ENCODE measurements around the gene LGI4.

DNA sequence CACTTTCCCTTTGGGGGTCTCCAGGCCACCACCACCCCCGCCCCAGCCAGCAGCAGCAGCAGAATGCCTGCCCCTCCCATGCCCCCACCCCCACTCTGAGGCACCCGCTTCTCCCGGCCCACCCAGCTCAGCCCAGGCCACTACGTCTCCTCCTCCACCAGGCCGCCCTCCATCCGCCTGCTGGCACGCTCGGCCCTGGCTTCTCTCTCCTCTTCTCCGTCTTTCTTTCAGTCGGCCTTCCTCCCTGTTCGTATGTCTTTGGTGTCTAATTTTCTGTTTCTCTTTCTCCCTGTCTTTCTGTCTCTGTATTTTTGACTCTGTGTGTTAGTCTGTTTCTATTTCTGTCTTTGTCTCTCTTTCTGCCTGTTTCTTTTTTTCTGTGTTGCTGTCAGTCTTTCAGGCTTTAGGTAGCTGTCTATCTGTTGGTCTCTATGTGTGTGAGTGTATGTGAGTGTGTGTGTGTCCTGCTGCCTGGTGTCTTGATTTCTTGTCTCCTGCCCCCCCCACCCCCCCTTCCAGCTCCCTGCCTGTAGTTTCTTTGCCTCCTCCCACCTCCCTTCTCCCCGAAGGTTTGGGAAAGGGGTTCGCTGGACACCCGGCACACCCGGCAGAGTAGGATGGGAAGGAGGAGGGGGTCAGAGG, at the start of gene LGI4:
- TF ChIP-seq POLR2A (IDR thresholded peaks at IDR 0.05; ENCODE audit: low read depth) (no peak), POLR2AphosphoS5 (IDR thresholded peaks at IDR 0.05) (no peak)
- TF ChIP-seq, protein P1, sequence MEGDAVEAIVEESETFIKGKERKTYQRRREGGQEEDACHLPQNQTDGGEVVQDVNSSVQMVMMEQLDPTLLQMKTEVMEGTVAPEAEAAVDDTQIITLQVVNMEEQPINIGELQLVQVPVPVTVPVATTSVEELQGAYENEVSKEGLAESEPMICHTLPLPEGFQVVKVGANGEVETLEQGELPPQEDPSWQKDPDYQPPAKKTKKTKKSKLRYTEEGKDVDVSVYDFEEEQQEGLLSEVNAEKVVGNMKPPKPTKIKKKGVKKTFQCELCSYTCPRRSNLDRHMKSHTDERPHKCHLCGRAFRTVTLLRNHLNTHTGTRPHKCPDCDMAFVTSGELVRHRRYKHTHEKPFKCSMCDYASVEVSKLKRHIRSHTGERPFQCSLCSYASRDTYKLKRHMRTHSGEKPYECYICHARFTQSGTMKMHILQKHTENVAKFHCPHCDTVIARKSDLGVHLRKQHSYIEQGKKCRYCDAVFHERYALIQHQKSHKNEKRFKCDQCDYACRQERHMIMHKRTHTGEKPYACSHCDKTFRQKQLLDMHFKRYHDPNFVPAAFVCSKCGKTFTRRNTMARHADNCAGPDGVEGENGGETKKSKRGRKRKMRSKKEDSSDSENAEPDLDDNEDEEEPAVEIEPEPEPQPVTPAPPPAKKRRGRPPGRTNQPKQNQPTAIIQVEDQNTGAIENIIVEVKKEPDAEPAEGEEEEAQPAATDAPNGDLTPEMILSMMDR (IDR thresholded peaks at IDR 0.05), result no peak

Measured in esophagus muscularis mucosa (tissue), 3 donors.